GM12872 (cell line): ENCODE measurements around the gene GPR137B.

Experiments used
- TF ChIP-seq, protein P1 (sequence below): IDR thresholded peaks from 3 replicates; pipeline ENCODE4 v1.5.1; 2011; ENCODE audit warnings: low read depth, mild to moderate bottlenecking, low read length, moderate library complexity; ENCODE audit not compliant: insufficient read depth

The GPR137B gene, protein sequence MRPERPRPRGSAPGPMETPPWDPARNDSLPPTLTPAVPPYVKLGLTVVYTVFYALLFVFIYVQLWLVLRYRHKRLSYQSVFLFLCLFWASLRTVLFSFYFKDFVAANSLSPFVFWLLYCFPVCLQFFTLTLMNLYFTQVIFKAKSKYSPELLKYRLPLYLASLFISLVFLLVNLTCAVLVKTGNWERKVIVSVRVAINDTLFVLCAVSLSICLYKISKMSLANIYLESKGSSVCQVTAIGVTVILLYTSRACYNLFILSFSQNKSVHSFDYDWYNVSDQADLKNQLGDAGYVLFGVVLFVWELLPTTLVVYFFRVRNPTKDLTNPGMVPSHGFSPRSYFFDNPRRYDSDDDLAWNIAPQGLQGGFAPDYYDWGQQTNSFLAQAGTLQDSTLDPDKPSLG

DNA sequence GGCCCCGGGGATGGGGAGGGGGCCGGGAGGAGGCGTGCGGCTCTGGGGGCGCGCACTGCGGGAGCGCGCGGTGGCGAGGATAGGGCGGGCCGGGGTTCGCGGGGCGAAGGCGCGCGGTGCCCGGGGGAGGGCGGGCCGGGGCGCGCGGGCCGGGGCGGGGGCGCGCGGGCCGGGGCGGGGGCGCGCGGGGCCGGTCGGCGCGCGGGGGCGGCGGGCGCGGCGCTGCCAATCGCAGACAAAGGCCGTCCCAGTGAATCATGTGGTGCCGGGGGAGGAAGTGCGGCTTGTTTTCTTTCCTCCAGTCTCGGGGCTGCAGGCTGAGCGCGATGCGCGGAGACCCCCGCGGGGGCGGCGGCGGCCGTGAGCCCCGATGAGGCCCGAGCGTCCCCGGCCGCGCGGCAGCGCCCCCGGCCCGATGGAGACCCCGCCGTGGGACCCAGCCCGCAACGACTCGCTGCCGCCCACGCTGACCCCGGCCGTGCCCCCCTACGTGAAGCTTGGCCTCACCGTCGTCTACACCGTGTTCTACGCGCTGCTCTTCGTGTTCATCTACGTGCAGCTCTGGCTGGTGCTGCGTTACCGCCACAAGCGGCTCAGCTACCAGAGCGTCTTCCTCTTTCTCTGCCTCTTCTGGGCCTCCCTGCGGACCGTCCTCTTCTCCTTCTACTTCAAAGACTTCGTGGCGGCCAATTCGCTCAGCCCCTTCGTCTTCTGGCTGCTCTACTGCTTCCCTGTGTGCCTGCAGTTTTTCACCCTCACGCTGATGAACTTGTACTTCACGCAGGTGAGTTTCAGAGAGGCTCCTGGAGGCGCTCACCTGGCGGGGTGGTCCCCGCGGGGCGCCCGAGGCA, at the start of gene GPR137B:
TSS of gene GPR137B (plus strand) at position 287 of the 851 bp plus-strand sequence. CDS start at position 371, 84 bp downstream.
- TF ChIP-seq, protein P1, sequence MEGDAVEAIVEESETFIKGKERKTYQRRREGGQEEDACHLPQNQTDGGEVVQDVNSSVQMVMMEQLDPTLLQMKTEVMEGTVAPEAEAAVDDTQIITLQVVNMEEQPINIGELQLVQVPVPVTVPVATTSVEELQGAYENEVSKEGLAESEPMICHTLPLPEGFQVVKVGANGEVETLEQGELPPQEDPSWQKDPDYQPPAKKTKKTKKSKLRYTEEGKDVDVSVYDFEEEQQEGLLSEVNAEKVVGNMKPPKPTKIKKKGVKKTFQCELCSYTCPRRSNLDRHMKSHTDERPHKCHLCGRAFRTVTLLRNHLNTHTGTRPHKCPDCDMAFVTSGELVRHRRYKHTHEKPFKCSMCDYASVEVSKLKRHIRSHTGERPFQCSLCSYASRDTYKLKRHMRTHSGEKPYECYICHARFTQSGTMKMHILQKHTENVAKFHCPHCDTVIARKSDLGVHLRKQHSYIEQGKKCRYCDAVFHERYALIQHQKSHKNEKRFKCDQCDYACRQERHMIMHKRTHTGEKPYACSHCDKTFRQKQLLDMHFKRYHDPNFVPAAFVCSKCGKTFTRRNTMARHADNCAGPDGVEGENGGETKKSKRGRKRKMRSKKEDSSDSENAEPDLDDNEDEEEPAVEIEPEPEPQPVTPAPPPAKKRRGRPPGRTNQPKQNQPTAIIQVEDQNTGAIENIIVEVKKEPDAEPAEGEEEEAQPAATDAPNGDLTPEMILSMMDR = no peak

DNA sequence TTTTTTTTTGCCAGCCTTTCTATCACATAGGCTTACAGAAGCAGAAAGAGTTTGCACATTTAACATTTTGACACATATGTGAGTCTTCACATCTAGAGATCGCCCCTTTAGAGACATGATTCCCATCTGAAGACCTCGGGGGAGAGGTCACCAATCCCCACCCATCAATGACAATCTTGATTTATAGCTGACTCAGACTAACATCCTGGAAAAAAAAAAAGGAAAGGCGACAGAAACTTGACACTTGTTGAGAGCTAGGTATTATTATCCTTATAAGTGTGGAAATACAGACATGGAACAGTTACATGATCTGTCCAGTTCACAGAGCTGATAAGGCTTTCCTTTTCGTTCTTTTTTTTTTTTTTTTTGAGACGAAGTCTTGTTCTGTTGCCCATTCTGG, 49.4 kb upstream of the GPR137B start:
- TF ChIP-seq, protein P1 = no peak

DNA sequence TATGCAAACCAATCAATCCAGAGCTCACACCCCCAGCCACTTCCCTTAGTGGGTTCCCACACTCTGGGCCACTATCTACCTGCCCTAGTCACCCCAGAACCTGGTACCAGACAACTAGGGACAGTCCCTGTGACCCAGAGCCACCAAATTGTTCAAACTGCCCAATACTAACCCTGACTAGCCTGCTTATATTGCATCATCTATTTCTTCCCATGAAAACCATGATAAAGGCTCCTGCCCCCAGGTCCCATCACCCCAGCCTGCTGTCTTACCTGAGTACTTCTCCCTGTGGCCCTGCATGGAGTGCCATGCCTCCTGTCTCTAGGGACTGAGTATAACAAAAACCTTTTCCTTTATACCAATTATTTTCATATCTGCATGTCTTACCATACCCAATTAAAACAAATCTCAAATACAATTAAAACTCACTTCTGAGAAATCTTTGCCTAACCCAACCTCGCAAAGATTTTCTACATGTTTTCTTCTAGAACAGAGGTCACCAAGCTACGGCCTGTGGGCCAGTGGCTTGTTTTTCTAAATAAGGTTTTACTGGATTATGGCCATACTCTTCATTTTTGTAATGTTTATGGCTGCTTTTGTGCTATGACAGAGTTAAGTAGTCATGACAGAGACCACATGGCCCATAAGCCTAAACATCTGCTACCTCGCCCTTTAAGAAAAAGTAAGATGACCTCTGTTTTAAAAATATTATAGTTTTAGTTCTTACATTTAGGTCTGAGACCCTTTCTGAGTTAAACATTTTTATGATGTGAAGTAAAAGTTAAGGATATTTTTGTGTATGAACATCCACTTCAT, 46.4 kb upstream of the GPR137B start:
- TF ChIP-seq, protein P1 = no peak

DNA sequence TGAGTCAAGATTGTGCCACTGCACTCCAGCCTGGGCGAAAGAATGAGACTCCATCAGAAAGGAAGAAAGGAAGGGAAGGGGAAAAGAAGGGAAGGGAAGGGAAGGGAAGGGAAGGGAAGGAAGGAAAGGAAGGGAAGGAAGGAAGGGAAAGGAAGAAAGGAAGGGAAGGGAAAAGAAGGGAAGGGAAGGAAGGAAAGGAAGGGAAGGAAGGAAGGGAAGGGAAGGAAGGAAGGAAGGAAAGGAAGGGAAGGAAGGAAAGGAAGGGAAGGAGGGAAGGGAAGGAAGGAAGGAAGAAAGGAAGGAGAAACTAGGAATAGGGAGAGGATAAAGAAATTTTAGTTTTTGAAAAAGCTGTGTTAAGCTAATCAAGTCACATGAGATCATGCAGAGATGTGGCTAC, 44.1 kb upstream of the GPR137B start:
- TF ChIP-seq, protein P1 = no peak

DNA sequence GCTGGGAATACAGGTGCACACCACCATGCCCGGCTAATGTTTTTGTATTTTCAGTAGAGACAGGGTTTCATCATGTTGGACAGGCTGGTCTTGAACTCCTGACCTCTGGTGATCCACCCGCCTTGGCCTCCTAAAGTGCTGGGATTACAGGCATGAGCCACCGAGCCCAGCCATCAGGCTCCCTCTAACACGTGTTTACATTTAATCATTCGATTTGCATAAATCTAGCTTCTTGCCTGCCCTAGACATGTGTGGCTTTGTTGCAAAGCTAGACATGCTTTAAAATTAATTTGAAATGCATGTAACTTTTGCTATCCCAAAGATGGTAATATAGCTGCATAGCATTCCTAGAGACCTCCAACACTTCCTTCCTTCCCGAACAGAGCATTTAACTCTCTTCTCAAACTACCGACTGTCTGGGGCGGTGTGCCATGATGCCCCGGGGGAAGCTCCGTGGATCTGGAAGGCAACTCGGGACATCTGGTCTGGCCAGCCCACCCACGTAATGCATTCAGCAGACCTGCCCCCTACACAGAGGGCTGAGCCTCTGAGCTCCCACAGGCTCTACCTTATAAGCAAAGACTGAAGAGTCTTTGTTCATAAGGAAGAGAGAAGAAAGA, 42.9 kb upstream of the GPR137B start:
- TF ChIP-seq, protein P1 = no peak

DNA sequence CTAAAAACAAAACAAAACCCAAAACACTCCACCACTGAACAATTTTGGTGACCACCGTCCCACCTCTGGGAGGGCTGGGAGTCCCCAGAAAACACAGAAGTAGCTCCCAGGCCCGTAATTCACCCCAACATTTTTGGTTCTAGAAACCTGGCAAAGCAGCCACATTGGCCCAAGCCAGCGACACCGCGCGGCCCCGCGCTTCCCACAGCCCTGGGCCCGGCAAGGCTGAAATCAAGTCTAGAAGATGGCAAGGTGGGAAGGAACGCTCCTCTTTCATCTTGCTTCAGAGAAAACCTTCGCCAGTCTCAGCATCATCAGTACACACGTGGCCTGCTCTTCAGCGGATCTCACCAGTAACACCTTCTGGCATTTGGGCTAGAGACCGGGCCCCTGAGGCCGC, 41.5 kb upstream of the GPR137B start:
- TF ChIP-seq, protein P1 = no peak
